ENCODE results near the gene CHCHD2.
"Not testable (repeated sequence)": the region's sequence is repeated elsewhere in the genome, so short reads cannot be mapped to it uniquely, and the experiment has no call there.

CHCHD2 gene

DNA sequence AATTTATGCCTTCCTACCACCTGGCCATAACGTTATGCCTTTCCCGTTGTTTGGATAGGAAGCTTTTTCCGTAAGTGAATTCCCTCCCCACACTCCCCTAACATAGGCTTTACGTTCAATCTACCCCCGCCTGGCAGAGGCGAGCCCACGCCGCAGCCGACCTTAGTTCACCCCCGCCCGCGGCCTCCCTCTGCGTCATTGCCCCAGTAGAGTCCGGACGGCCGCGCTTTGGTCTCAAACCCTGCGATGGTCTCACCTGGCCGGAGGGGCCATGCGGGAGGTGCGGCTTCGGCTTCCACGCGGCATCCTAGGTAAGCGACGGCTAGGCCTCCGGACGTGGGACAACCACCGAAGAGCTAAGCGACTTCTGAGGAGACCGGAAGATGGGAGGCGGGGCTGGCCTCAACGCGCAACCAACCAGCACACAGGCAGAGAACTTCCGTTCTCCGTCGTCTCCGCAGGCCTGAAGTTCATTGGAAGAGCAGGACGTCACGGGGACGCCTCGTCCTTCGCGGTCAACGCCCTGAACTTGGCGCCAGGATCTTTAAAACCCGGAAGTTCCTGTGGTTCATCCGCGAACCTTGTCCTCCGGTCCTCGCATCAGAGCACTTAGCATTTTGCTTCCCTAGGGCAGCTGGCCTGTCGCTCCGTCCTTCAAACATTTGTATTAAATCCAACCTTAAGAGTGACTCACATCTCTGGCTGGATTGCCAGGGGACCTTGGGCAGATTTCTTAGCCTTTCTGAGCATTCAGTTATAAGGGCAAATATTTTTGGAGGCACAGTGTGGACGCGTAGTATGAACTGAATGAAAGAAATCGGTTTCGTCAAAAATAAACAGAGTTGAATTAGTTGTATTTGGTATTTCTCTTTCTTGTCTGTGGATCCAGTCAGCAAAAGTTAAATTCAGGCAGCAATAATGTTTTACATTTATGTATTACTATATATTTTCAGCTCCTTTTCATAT lies at the start of gene CHCHD2:
CHCHD2 (minus strand) TSS at position 369 of the 966 bp plus-strand sequence; CDS start at position 306, 63 bp downstream.
- DNase-seq, result peak; percentile 99 to 100

DNA sequence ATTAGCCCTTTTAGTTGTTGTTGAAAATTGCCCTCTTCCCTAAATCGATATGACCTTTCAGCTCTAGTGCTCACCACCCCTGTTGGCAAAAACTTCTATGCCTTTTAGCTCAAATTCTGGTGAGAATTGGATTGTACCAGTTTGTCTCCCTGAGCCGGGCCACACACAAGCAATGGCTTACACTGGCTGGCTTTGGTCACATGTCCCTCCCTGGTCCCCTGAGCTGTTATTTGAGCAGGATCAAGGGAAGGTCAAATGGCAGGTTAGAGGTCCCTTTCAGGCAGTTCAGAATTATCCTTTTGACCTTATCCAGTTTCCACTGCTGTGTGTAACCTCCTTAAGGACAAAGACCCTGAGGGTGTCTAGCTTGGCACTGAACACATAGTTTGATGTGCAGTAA lies 24.8 kb upstream of the CHCHD2 start:
- DNase-seq, result not testable (repeated sequence)

DNA sequence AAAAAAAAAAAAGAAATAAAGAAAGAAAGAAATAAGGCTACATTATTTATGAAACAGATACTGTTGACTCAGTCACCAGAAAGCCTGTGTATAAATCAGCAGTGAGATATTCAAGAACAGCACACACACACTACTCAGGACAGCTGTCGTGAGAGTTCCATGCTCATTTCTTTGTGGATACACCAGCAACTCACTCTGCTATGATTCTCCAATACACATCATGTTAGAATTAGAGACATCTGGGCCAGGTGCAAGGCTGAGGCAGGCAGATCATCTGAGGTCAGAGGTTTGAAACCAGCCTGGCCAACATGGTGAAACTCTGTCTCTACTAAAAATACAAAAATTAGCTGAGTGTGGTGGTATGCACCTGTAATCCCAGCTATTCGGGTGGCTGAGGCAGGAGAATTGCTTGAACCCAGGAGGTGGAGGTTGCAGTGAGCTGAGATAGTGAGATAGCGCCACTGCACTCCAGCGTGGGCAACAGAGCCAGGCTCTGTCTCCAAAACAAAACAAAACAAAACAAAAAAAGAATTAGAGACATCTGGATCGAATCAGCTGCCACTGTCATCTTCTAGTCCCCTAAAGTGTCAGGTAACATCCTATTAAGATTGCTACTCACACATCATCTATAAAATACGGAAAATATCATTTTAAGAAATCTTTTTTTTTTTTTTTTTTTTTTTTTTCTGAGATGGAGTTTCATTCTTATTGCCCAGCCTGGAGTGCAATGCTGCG lies 21.1 kb upstream of the CHCHD2 start:
- DNase-seq, result no peak

DNA sequence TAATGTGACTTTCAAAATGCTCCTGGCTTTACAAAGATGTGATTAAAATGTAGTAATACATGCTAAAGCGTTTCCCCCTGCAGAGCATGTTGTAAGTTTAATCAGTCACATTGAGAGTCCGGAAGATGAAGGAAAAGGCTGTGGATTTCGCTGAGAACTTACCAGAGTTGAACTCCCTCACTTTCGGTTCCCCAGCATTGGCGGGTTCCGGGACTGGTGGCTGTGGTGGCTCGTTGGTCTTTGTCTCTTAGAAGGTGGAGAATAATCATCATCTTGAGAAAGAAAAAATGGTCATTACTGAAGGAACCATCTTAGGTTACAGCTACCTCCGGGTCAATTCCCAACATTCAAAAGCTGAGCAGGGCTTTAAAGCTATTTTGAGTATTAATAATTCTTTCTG lies 19.6 kb upstream of the CHCHD2 start:
- no peak for DNase-seq

- no peak for DNase-seq
Observed at GRCh38 chr7:56124981-56125380, 18.7 kb upstream of the CHCHD2 start.

GRCh38 chr7:56121440-56121839 lies 15.2 kb upstream of the CHCHD2 start:
- no peak for DNase-seq

DNA sequence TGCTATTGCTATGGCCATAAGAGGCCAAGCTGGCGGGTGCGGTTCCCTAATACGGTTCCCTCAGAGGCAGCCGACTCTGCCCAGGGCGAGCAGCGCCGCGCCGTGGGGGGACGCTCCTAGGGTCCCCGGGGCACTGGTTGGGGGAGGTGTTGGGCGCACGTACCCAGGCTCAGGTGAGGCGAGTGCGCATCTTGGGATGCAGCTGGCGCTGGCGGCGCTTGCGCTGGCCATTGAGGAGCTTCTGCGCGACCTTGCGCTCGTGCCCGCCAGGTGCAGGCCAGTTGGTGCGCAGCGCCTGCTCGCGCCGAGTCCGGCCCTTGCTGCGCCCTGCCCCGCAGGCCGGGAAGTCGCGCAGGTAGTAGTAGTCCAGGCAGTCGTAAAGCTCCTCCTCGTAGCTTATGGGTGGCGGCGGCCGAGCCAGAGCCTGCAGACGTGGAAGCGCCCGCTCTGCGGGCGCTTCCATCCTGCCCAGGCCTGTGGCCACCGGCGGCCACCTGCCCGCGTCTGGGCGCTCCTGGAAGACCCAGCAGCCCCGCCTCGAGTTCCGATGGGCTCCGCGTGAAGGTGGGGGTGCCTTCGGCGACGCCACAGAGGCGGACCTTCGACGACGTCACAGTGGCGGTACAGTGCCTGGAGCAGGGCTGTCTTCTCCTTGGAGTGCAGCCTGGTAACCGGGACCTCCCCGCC lies 9.7 kb upstream of the CHCHD2 start, which contains the start of gene NUPR2:
NUPR2 (minus strand) TSS at position 566 of the 687 bp plus-strand sequence; CDS start at position 463, 103 bp downstream.
- no peak for DNase-seq

DNA sequence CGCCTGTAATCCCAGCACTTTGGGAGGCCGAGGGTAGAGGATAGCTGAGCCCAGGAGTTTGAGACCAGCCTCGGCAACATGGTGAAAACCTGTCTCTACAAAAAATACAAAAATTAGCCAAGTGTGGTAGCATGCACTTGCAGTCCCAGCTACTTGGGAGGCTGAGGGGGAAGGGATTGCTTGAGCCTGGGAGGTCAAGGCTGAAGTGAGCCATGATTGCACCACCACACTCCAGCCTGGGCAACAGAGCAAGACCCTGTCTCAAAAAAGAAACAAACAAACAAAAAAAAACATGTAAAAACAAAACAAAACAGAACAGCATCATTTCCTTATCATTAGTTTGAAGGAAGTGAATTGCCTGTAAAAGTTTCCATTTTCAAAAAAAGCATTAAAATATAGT lies 6.0 kb upstream of the CHCHD2 start:
- not testable (repeated sequence) for DNase-seq

DNA sequence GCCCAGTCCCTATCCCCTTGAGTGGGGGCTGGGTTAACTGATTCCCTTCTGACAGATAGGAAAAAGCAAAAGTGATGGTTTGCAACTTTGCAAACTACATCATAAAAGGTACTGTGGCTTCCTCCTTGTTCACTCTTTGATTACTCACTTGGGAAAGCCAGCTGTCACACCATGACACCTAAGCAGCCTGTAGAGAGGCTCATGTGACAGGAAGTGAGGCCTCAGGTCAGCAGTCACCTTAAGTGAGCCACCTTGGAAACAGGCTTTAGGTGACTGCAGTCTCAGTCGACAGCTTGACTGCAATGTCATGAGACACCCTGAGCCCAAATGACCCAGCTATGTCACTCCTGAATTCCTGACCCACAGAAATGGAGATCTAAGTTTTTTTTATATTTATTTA lies 4.3 kb upstream of the CHCHD2 start:
- DNase-seq, result no peak

GRCh38 chr7:56107954-56108258 lies 1.6 kb upstream of the CHCHD2 start:
- no peak for DNase-seq

DNA sequence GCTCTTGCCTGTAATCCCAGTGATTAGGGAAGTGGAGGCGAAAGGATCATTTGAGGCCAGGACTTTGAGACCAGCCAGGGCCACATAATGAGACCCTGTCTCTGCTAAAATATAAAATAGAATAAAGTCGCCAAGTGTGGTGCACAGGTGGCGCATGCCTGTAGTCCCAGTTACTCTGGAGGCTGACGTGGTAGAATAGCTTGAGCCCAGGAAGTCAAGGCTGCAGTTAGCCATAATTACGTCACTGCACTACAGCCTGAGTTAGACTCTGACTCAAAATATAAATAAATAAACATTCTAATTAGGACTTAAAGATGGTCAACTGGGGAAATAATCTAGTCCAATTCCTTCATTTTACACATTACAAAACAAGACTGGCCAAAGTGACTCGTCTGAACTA lies 768 bp downstream of the CHCHD2 start:
- DNase-seq, result peak; percentile 1 to 50

DNA sequence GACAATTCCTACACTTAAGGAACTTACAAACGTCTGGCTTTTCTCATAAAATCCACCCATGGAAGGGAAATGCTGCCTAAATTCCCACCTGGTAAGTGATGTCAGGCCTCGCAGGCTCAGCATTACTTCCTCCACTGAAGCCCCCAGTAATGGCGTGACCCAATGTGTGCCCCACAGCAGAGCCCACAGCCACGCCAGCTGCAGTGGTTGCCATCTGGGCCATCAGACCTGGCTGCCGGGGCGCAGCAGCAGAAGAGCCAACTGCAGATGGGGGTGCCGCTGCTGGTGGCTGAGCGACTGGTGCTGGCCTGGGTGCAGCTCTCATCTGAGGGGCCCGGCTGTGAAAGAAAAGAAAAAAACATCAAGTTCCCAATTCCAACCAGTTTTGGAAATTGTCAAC lies 2.1 kb downstream of the CHCHD2 start:
- DNase-seq, result not testable (repeated sequence)

DNA sequence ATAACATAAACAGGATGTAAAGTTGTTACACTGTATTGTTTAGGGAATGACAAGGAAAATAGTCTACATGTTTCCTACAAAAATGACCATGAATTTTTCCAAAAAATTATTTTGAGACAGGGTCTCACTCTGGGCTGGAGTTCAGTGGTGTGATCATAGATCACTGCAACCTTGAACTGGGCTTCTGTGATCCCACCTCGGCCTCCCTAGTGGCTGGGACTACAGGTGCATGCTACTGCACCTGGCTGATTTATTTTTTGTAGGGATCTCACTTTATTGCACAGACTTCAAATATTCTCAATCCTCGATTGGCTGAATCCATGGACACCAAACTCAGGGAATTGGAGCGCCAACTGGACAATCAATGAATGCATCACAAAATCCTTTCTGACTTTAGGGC lies 6.6 kb downstream of the CHCHD2 start:
- DNase-seq, result no peak

GRCh38 chr7:56098187-56099008 lies 7.9 kb downstream of the CHCHD2 start:
- DNase-seq, result not testable (repeated sequence)

- DNase-seq, result no peak
Observed at GRCh38 chr7:56097700-56098099, 8.6 kb downstream of the CHCHD2 start.

DNA sequence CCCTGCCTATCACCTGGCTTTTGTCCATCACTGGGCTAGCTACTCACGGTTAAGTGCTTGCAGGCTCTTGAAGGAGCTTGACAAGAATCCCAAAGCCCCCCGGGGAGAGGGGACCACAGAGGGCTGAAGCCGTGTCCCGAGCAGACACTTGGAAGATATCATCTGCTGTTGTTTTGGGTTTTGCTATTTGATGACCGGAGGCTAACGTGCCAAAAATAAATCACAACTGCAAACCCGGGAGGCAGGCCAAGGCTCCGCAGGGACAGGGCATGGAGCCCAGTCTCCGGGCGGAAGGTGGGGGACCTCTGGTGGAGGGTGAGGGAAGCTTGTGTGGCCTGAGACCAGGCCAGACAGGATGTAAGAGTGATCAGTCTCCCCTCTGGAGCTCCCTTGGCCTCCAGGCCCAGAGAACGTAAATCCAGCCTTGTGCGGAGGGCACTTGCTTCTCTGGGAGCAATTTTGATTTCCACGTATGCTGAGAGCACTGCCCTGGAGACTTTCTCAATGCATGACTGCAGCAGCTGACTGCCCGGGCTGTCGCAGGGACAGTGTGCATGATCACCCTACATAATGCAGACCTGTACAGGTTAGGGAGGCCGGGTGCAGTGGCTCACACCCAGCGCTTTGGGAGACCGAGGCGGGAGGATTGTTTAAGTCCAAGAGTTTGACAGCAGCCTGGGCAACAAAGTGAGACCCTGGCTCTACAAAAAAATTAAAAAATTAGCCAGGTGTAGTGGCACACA lies 13.3 kb downstream of the CHCHD2 start, which contains the start of gene PHKG1:
PHKG1 (minus strand) TSS at position 164 of the 743 bp plus-strand sequence. CDS start 4,011 bp downstream, outside the sequence.
- peak; percentile 80 to 83 for DNase-seq

GRCh38 chr7:56092388-56092787 lies 13.9 kb downstream of the CHCHD2 start:
- DNase-seq, result not testable (repeated sequence)

- DNase-seq, result no peak
Observed at GRCh38 chr7:56091591-56091990, 14.7 kb downstream of the CHCHD2 start.

DNA sequence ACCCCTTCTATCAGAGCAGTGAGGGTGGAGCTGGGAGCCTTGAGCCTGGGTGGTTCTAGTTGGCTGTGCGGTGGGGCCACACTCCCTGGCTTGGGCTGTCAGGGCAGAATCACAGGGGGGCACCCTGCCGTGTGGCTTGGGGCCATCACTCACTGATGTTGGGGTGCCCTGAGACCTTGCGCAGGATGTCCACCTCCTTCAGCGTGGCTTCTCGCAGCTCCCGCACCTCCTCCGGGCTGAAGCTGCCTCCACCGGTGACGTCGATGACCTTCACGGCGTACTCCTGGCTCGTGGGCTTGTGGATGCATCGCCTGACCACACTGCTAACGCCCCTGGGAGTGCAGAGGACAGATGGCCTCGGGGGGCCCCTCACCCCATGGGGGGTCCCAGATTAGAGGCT lies 18.8 kb downstream of the CHCHD2 start:
- DNase-seq, result no peak

GRCh38 chr7:56086761-56087160 lies 19.5 kb downstream of the CHCHD2 start:
- DNase-seq, result no peak

DNA sequence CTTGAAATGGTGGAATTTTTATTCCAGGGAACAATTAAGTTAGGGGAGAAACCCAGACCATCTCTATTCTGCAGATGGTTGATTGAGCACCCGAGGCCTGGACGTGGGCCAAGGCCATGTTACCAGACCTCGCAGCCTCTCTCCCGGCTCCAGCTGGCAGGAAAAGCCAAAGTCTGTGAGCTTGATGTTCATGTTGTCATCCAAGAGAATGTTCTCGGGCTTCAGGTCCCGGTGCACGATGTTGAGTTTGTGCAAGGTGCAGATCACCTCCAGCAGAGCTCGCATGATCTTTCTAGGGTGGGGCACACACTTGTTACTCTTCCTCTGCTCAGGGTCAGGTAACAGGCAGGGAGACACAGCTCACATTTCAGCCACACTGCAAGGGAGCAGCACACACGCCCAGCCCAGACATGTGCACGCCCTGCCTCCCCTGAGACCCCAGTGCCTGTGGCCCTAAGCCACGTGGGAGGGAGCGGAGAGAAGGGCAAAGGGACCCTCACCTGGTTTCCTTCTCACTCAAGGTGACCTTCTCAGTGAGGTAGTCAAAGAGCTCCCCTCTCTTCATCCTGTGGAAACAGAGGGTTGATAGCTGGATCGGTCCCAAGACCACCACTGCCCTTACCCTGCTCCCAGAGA lies 23.0 kb downstream of the CHCHD2 start:
- DNase-seq, result peak; percentile 13 to 61
